GM18907 (cell line): ENCODE results near the gene OR2T34.
"Not testable (repeated sequence)": the region's sequence is repeated elsewhere in the genome, so short reads cannot be mapped to it uniquely, and the experiment has no call there.

Experiments
- ATAC-seq: cut with Tn5 transposase; IDR thresholded peaks from one replicate; pipeline ENCODE4 v1.9.1; 2021; ENCODE audit warnings: mild to moderate bottlenecking, moderate library complexity; ENCODE audit not compliant: unreplicated experiment

Gene OR2T34

GRCh38 chr1:248574657-248575056, at the start of gene OR2T34:
Gene OR2T34 (minus strand): TSS chr1:248574757. CDS start chr1:248574757, 0 bp downstream.
- not testable (repeated sequence) for ATAC-seq

GRCh38 chr1:248622570-248623001, 48.0 kb upstream of the OR2T34 start:
- peak; percentile 98 for ATAC-seq

GRCh38 chr1:248621770-248622169, 47.2 kb upstream of the OR2T34 start:
- no peak for ATAC-seq

GRCh38 chr1:248618878-248619277, 44.3 kb upstream of the OR2T34 start:
- no peak for ATAC-seq

GRCh38 chr1:248618119-248618518, 43.6 kb upstream of the OR2T34 start:
- no peak for ATAC-seq

GRCh38 chr1:248613742-248614141, 39.2 kb upstream of the OR2T34 start:
- no peak for ATAC-seq

GRCh38 chr1:248611883-248612414, 37.4 kb upstream of the OR2T34 start:
- no peak for ATAC-seq

GRCh38 chr1:248610301-248610700, 35.7 kb upstream of the OR2T34 start:
- no peak for ATAC-seq

- no peak for ATAC-seq
These were observed 24.8 kb upstream of the OR2T34 start for GRCh38 chr1:248599396-248599795.

- no peak for ATAC-seq
These were observed 23.0 kb upstream of the OR2T34 start, which contains the start of gene OR2T10 for GRCh38 chr1:248597589-248597988. Gene OR2T10 (minus strand): TSS chr1:248597700. CDS start chr1:248593768, 3,932 bp downstream.

GRCh38 chr1:248596615-248597014, 22.1 kb upstream of the OR2T34 start:
- peak; percentile 56 for ATAC-seq

GRCh38 chr1:248593226-248593625, 18.7 kb upstream of the OR2T34 start:
- ATAC-seq = no peak

- ATAC-seq = no peak
These were observed 18.1 kb upstream of the OR2T34 start for GRCh38 chr1:248592655-248593054.

- no peak for ATAC-seq
These were observed 15.5 kb upstream of the OR2T34 start for GRCh38 chr1:248590055-248590454.

- no peak for ATAC-seq
These were observed 14.8 kb upstream of the OR2T34 start for GRCh38 chr1:248589334-248589733.

GRCh38 chr1:248585266-248585665, 10.7 kb upstream of the OR2T34 start:
- ATAC-seq = no peak

- no peak for ATAC-seq
These were observed 1.9 kb upstream of the OR2T34 start for GRCh38 chr1:248576260-248576980.

- not testable (repeated sequence) for ATAC-seq
These were observed 701 bp downstream of the OR2T34 start for GRCh38 chr1:248573856-248574255.

- ATAC-seq = not testable (repeated sequence)
These were observed 2.5 kb downstream of the OR2T34 start for GRCh38 chr1:248572049-248572448.

GRCh38 chr1:248570811-248571210, 3.7 kb downstream of the OR2T34 start:
- ATAC-seq = not testable (repeated sequence)

- ATAC-seq = not testable (repeated sequence)
These were observed 5.5 kb downstream of the OR2T34 start for GRCh38 chr1:248569049-248569448.
